BJ (cell line): ENCODE measurements around the gene RENBP. TPM values are rescaled to one million over a fixed set of nuclear protein-coding genes. Genes with fewer than 3 reads are reported as not detected.

Experiments used
- CTCF ChIA-PET: fragments of 350-600 bp; formaldehyde crosslinking; extraction: SDS; loops from one replicate; lab custom pipeline; 2021; ENCODE audit warnings: antibody characterized with exemption, inconsistent platforms; lab: Yijun Ruan, JAX
- POLR2A ChIA-PET: fragments of 300-600 bp; sonication (Branson Sonifier 250); formaldehyde crosslinking; extraction: SDS; loops from one replicate; lab custom pipeline; 2021; ENCODE audit warnings: antibody characterized with exemption; lab: Charles Lee
- DNase-seq: peaks from one replicate; pipeline ENCODE4 v3.0.0-alpha.2; 2011; ENCODE audit warnings: low read depth
- H3K27me3 ChIP-seq: 2 replicates; pipeline ENCODE4 v1.6.0; 2011; ENCODE audit warnings: low read length; ENCODE audit not compliant: control insufficient read depth, insufficient read depth
- H3K36me3 ChIP-seq: 2 replicates; pipeline ENCODE4 v1.5.1; 2011; ENCODE audit warnings: low read length; ENCODE audit not compliant: control insufficient read depth, insufficient read depth
- H3K4me3 ChIP-seq: 2 replicates; pipeline ENCODE4 v1.5.1; 2011; ENCODE audit warnings: low read depth, mild to moderate bottlenecking, control low read depth, low read length
- CTCF ChIP-seq: IDR thresholded peaks from 2 replicates; pipeline ENCODE4 v1.5.1; 2011; ENCODE audit warnings: low read depth, mild to moderate bottlenecking, control low read depth, inconsistent platforms, low read length, moderate library complexity; ENCODE audit not compliant: insufficient read depth
- polyA minus RNA-seq: library from RNA; depleted of rRNA, polyadenylated mRNA; stranded (reverse); fragments of >200 nt; gene quantifications from 2 replicates; pipeline ENCODE4 v1.2.3, GENCODE V29; 2011; rRNA and poly(A)+ RNA removed
- polyA plus RNA-seq: library from polyadenylated mRNA; depleted of rRNA; stranded (reverse); fragments of >200 nt; gene quantifications from 2 replicates; pipeline ENCODE4 v1.2.3, GENCODE V29; 2011; rRNA removed

The RENBP gene
- polyA plus RNA-seq (0.36 and 0.43 TPM in 2 replicates), polyA minus RNA-seq (0.31 TPM in 1 of 2 replicates, not detected in the other)

GRCh38 chrX:153944140-153944799, at the start of gene RENBP:
TSS of gene RENBP (minus strand) at chrX:153944643. CDS start at chrX:153944610, 33 bp downstream.
- Histone ChIP-seq H3K4me3 (no peak within 1 kb of the TSS), H3K36me3 (peaks cover 2% of the 10 kb centered on the region; the same call in 1 of the 2 replicates), H3K27me3 (no peaks in the 10 kb centered on the region)
- POLR2A ChIA-PET, result no interaction called here
- CTCF ChIA-PET, result interaction anchor here (0.5 to 1.9 kb wide), 3 partner anchors 180 to 405 kb away, joined by 3 to 9 read pairs (median 7); partner anchors contain the start of gene PLXNB3
- TF ChIP-seq CTCF, result no peak
- DNase-seq, result no peak

- no peak for DNase-seq
- ChIA-PET POLR2A (no interaction called here), CTCF (interaction anchor here (0.6 kb wide), 1 partner anchor 30 kb away, joined by 3 read pairs; no protein-coding TSS in a partner anchor)
- H3K27me3 ChIP-seq, result no peaks in the 10 kb centered on the region
- H3K4me3 ChIP-seq, result no peak overlapping the region
- no peaks in the 10 kb centered on the region for H3K36me3 ChIP-seq
- TF ChIP-seq CTCF, result no peak
Observed at GRCh38 chrX:153993978-153994377, 49.5 kb upstream of the RENBP start.

GRCh38 chrX:153993079-153993478, 48.6 kb upstream of the RENBP start:
- Histone ChIP-seq H3K27me3 (no peaks in the 10 kb centered on the region), H3K4me3 (no peak overlapping the region), H3K36me3 (no peaks in the 10 kb centered on the region)
- TF ChIP-seq CTCF, result no peak
- no peak for DNase-seq
- ChIA-PET POLR2A (no interaction called here), CTCF (interaction anchor here (0.6 kb wide), 1 partner anchor 31 kb away, joined by 3 read pairs; no protein-coding TSS in a partner anchor)

GRCh38 chrX:153992180-153992579, 47.7 kb upstream of the RENBP start:
- Histone ChIP-seq H3K27me3 (no peaks in the 10 kb centered on the region), H3K4me3 (no peak overlapping the region), H3K36me3 (no peaks in the 10 kb centered on the region)
- TF ChIP-seq CTCF, result no peak
- POLR2A ChIA-PET, result interaction anchor here (0.7 kb wide), 1 partner anchor 49 kb away, joined by 17 read pairs; no protein-coding TSS in a partner anchor
- DNase-seq, result no peak
- CTCF ChIA-PET, result no interaction called here

- DNase-seq, result no peak
- Histone ChIP-seq H3K36me3 (no peaks in the 10 kb centered on the region), H3K4me3 (no peak overlapping the region), H3K27me3 (no peaks in the 10 kb centered on the region)
- ChIA-PET CTCF (interaction anchor here (1.6 kb wide), 1 partner anchor 23 kb away, joined by 3 read pairs; no protein-coding TSS in a partner anchor), POLR2A (no interaction called here)
- TF ChIP-seq CTCF, result no peak
Observed at GRCh38 chrX:153991013-153991580, 46.7 kb upstream of the RENBP start.
